Nephron (organoid): Measurements from ENCODE around the gene ACACA.
A peak's percentile ranks its signal among the peaks of the same experiment; 100 is the strongest.

Source experiments
- H3K27ac Mint-ChIP-seq, 3 experiments: 2 replicates each; pipeline ENCODE4 v1.8.0; 2020; ENCODE audit warnings: mixed read lengths in 3 of 3, mild to moderate bottlenecking in 2 of 3, moderate library complexity in 1 of 3
- H3K27me3 Mint-ChIP-seq: 2 replicates; pipeline ENCODE4 v1.8.0; 2021; ENCODE audit warnings: low read depth, mild to moderate bottlenecking, moderate library complexity, mixed read lengths
- H3K36me3 Mint-ChIP-seq: 2 replicates; pipeline ENCODE4 v1.8.0; 2020; ENCODE audit warnings: low read depth, mixed read lengths
- H3K4me1 Mint-ChIP-seq: 2 replicates; pipeline ENCODE4 v1.8.0; 2020; ENCODE audit warnings: mixed read lengths
- H3K4me3 Mint-ChIP-seq, 3 experiments: 2 replicates each; pipeline ENCODE4 v1.8.0; 2020; ENCODE audit warnings: mild to moderate bottlenecking in 3 of 3, mixed read lengths in 3 of 3, moderate library complexity in 2 of 3
- H3K9me3 Mint-ChIP-seq: 2 replicates; pipeline ENCODE4 v1.8.0; 2020; ENCODE audit warnings: mixed read lengths
- TF ChIP-seq, protein P1 (sequence below), 3 experiments: fragments of 200-600 bp; sonication (generic); IDR thresholded peaks; one replicate each; pipeline ENCODE4 v1.5.0; 2021; ENCODE audit warnings: antibody characterized with exemption in 3 of 3; ENCODE audit not compliant: unreplicated experiment in 3 of 3

The ACACA gene

DNA sequence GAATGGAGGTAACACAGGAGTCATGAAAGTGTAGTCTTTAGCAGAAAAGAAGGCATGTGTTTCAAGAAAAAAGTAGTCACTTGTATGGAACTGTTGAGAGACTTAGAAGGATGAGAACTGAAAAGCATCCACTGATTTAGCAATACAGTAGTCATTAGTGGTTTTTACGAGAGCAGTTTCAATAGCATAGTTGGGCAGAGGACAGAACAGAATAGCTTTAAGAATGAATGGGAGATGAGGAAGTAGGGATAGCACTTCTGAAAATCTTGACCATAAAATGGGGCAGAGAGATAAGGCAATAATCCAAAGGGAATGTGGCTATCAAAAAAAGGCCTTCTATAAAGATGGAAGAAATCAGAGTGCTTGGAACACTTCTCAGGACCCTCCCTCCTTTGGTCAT is 95.7 kb downstream of the ACACA start:
- Mint-ChIP-seq H3K27ac (no peak overlapping the region), H3K36me3 (peaks cover 9% of the 10 kb centered on the region), H3K9me3 (no peaks in the 10 kb centered on the region), H3K4me3 (no peak overlapping the region), H3K27me3 (no peaks in the 10 kb centered on the region), H3K4me1 (no peaks in the 10 kb centered on the region)
- TF ChIP-seq, protein P1, sequence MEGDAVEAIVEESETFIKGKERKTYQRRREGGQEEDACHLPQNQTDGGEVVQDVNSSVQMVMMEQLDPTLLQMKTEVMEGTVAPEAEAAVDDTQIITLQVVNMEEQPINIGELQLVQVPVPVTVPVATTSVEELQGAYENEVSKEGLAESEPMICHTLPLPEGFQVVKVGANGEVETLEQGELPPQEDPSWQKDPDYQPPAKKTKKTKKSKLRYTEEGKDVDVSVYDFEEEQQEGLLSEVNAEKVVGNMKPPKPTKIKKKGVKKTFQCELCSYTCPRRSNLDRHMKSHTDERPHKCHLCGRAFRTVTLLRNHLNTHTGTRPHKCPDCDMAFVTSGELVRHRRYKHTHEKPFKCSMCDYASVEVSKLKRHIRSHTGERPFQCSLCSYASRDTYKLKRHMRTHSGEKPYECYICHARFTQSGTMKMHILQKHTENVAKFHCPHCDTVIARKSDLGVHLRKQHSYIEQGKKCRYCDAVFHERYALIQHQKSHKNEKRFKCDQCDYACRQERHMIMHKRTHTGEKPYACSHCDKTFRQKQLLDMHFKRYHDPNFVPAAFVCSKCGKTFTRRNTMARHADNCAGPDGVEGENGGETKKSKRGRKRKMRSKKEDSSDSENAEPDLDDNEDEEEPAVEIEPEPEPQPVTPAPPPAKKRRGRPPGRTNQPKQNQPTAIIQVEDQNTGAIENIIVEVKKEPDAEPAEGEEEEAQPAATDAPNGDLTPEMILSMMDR (IDR thresholded peaks at IDR 0.05; ENCODE audit: unreplicated experiment in 3 of 3) = no peak

DNA sequence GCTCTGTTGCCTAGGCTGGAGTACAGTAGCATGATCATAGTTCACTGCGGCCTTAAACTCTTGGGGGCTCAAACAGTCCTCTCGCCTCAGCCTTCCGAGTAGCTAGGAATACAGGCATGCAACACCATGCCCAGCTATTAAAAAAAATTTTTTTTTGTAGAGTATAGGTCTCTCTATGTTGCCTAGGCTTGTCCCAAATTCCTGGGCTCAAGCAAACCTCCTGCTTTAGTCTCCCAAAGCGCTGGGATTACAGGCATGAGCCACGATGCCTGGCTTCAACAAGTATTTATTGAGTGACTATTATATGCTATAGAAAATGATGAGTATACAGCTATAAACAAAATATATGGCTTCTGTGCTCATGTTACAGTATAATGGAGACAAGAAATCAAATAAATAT is 97.6 kb downstream of the ACACA start:
- no peak overlapping the region for H3K4me3 Mint-ChIP-seq
- TF ChIP-seq, protein P1 (IDR thresholded peaks at IDR 0.05; ENCODE audit: unreplicated experiment in 3 of 3) = no peak
- no peaks in the 10 kb centered on the region for H3K9me3 Mint-ChIP-seq
- no peaks in the 10 kb centered on the region for H3K4me1 Mint-ChIP-seq
- no peak overlapping the region for H3K27ac Mint-ChIP-seq
- no peaks in the 10 kb centered on the region for H3K27me3 Mint-ChIP-seq
- peaks cover 14% of the 10 kb centered on the region for H3K36me3 Mint-ChIP-seq

DNA sequence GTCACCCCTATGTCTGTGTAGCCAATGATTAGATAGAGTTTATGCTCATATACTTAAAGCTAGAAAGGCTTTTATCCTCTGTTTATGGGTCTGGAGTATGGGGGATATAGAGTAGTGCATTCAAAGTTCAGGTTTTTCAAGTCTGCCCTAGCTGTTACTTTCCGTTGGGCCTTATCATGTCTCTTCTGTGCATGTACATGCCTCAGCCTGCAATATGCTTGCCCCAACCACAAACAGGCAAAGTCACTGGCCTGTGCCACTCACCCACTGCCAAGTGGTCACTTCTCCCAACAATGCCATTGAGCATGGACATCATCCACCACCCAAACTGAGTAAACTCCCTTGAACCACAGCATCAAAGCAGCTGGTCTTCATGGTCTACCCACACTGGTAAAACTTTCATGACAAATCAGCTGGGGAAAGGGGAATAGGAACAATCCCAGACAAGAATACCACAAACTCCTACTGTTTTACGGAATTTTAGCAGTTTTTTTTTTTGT is 101.2 kb downstream of the ACACA start:
- Mint-ChIP-seq H3K4me1 (peaks cover 10% of the 10 kb centered on the region), H3K27ac (peak overlapping the region in 2 of 3 experiments; percentile 28 to 51), H3K9me3 (no peaks in the 10 kb centered on the region), H3K4me3 (no peak overlapping the region), H3K27me3 (no peaks in the 10 kb centered on the region), H3K36me3 (peaks cover 12% of the 10 kb centered on the region)
- TF ChIP-seq, protein P1 (IDR thresholded peaks at IDR 0.05; ENCODE audit: unreplicated experiment in 3 of 3) = no peak

GRCh38 chr17:37301288-37301687 is 105.3 kb downstream of the ACACA start:
- peaks cover 30% of the 10 kb centered on the region for H3K4me1 Mint-ChIP-seq
- peak overlapping the region in 1 of 3 experiments; percentile 63 for H3K27ac Mint-ChIP-seq
- H3K27me3 Mint-ChIP-seq = no peaks in the 10 kb centered on the region
- peaks cover 12% of the 10 kb centered on the region for H3K36me3 Mint-ChIP-seq
- no peaks in the 10 kb centered on the region for H3K9me3 Mint-ChIP-seq
- TF ChIP-seq, protein P1 (IDR thresholded peaks at IDR 0.05; ENCODE audit: unreplicated experiment in 3 of 3) = no peak
- H3K4me3 Mint-ChIP-seq = no peak overlapping the region

DNA sequence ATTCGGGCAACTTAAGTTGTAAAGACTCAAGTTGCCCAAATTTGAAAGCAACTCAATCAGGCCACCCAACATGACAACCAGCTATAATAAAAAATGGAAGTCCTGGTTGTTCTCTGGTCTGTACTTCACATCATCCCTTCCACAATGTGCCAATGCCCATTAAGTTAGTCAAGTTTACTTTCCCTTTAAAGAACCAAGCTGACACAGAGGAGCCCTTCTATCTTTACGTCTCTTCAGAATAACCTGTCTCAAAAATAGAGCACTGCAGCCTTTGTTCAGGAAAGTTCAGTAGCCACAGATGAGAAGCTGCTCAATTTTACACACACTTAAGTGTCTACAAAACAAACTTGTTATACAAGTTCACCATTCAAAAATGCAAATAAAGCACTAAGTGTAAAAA is 106.0 kb downstream of the ACACA start:
- no peak overlapping the region for H3K4me3 Mint-ChIP-seq
- peaks cover 12% of the 10 kb centered on the region for H3K36me3 Mint-ChIP-seq

More for the DNA sequence above, 106.0 kb downstream of the ACACA start:
- TF ChIP-seq, protein P1 (IDR thresholded peaks at IDR 0.05; ENCODE audit: unreplicated experiment in 3 of 3) = no peak
- H3K9me3 Mint-ChIP-seq = no peaks in the 10 kb centered on the region
- peak overlapping the region in 2 of 3 experiments; percentile 10 to 63 for H3K27ac Mint-ChIP-seq
- H3K4me1 Mint-ChIP-seq = peaks cover 30% of the 10 kb centered on the region
- H3K27me3 Mint-ChIP-seq = no peaks in the 10 kb centered on the region
